GM18858 (cell line): ENCODE results near the gene TAF3.

Experiments used
- ATAC-seq: cut with Tn5 transposase; IDR thresholded peaks from one replicate; pipeline ENCODE4 v1.9.1; 2021; ENCODE audit not compliant: unreplicated experiment

TAF3 gene

DNA sequence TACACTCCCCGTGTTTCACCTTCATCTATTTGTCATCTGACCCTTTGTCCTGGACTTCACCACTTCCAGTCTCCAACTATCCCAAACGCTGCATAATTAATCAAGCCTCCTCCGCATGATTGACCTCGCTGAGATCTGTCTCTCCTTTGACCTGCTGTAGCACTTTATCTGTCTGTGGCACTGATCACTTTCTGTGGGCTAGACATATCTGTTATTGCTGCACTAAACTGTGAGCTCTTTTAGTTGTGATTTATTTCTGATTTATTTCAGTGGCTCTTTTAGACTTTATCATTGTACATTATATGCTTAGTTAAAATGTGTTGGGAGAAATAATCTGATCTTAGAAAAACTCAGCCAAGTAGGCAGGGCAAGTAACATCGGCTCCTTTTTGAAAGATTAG, 144.3 kb downstream of the TAF3 start:
- ATAC-seq, result no peak

DNA sequence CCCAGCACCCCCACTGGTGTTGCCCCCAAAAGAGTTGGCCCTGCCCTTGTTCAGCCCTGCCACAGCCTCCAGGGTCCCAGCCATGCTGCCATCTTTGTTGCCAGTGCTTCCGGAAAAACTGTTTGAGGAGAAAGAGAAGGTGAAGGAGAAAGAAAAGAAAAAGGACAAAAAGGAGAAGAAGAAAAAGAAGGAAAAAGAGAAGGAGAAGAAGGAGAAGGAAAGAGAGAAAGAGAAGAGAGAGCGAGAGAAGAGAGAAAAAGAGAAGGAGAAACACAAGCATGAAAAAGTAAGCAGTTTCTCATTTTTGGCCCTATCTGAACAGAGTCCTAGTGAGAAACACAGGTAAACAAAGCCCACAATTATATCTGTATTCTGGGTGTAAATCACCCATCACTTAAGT, 147.2 kb downstream of the TAF3 start:
- ATAC-seq, result no peak

GRCh38 chr10:7967035-7967434, 148.7 kb downstream of the TAF3 start:
- no peak for ATAC-seq

DNA sequence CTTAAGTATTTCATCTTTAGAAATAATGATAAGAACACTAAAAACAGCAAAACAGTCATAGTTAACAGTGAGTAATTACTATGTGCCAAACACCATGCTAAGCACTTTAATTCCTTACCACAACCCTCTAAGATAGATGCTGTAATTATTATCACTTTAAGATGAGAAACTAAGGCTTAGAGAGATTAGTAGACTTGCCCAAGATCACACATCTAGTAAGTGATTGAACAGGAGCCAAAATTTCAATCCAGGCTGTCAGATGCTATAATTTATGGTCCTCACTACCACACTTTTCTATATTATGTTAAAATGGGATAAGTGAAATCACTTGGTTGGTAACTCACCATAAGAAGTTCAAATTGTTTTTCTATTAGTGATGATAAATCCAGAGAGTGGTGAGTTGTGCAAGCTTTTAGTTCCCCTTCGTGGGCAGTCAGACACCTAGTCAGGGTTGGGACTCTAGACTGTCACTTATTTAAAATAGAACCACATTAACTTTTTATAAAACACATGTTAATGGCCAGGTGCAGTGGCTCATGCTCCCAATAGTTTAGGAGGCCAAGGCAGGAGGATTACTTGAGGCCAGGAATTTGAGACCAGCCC, 150.3 kb downstream of the TAF3 start:
- ATAC-seq, result no peak

DNA sequence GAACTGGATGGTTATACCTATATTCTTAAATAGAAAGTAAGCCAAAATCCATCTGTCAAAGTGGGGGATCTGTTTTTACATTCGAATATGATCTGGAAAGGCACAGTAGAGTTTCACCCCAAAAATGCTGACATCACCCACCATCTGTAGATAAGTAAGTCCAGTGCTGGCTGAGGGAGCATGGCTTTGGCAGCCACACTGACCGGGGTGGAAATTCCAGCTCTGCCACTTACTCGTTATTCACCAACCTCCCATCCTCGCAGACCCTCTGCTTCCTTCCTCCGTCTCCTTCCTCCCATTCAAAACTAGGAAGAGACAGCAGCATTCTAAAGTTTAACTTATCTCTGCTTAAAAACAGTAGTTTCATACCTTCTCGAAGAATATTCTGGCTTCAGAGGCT, 151.3 kb downstream of the TAF3 start:
- no peak for ATAC-seq

- no peak for ATAC-seq
Observed at GRCh38 chr10:7971949-7972348, 153.6 kb downstream of the TAF3 start.

DNA sequence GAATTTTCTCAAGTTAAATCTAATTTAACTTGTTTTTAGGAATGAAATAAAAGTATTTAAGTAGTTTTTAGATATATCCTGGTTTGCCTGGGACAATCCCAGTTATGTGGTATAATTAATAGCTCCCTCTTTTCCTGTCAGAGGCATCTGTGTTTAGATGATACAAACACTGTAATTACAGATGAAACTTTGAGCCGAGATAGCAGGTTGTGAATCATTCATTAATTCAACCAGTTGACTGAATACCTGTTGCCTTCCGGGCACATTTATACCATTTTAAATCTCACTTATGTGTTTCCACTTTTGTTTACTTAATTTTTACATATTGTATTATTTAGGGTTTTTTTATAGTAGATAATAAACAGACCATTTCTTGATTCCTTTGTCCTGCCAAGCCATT, 154.1 kb downstream of the TAF3 start:
- ATAC-seq, result no peak

GRCh38 chr10:7980196-7980595, 161.9 kb downstream of the TAF3 start:
- ATAC-seq, result no peak

- no peak for ATAC-seq
Observed at GRCh38 chr10:7982727-7983126, 164.4 kb downstream of the TAF3 start.

DNA sequence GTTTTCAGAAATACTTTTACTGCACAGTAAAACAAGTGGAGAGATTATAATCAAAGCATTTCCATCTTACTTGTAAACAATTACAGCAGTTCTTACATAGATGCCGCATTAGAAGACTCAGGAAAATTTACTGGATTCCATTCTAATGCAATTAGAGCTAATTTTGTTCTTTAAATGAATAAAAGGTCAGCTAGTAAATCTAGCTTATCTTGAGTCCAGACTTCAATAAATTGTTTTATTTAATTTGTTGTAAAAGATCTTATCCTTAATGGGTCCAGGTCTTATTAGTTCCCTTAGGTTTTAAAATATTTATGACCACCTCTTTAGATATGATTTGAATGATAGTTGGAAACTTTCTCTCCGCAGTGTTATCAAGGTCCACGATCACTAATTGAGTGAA, 166.0 kb downstream of the TAF3 start:
- ATAC-seq, result no peak

DNA sequence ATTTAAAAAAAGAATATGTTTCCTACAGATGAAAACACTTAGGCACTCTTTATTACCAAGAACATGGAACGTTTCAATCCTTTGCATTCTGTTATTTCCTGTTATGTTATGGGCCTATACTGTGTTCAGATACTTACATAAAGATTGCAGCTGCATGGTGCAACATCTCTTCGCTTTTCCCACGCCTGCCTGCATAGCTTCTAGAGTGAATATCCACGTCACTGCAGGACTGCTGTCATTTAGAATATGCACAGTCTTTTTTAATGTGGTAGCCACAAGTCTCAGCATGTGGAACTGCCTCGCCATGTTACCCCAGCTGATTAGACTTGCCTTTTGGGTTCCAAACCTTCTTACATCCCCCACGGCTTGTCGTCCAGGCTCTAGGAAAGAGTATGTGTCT, 166.6 kb downstream of the TAF3 start:
- no peak for ATAC-seq

- no peak for ATAC-seq
Observed at GRCh38 chr10:7986851-7987250, 168.5 kb downstream of the TAF3 start.

DNA sequence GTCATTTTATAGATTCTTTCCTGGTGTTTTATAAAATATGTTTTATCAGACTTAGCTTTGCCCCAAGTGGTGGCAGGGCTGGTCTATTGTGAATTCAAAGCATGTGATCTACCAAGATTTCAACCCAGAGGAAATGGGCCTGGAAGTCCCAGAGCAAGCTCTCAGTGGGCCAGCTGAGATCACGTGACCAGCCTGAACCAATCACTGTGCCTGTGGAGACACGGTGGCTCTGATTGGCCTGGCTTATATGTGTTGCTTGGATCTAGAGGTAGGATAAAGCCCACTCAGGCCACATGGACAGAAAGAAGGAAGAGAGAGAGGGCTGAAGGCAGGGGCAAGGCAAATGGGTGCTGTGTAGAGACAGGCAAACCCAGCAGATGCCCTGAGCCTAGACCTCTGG, 170.7 kb downstream of the TAF3 start:
- no peak for ATAC-seq

DNA sequence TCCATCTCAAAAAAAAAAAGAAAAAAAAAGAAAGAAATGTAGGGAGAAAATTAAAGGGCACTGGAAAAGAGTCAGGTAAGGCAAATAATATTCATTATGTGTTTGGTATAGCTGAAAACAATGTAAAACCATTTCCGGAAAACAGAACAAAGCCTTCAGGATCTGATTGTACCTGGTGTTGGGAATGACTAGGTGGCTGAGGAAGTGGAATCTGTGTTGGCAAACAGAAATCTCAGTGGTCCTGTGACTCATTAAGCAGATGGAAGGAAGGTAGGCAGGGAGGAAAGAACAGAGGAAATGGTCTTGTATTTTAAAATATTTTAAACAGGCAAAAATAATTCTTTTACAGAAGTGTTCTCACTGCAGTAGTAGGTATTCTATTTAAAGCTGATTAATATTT, 180.5 kb downstream of the TAF3 start:
- no peak for ATAC-seq

DNA sequence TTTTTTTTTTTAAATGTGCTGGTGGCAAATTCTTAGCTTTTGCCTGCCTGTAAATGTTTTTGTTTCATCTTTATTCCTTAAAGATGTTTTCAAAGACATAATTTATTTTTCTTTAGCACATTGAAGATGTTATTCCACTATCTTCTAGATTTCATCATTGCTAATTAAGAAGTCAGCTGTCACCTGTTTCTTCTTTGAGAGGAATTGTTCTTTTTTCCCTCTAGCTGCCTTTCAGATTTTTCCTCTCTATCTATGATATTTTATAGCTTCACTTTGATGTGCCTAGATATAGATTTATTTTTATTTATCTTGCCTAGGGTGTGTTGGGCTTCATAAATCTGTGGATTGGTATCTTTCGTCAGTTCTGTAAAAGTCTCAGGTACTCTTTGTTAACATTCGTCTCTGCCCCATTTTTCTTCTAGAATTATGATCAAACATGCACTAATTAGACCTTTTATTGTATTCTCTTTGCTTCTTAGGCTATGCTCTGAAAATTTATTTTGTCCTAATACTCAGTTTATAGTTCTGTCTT, 186.2 kb downstream of the TAF3 start:
- ATAC-seq, result no peak

DNA sequence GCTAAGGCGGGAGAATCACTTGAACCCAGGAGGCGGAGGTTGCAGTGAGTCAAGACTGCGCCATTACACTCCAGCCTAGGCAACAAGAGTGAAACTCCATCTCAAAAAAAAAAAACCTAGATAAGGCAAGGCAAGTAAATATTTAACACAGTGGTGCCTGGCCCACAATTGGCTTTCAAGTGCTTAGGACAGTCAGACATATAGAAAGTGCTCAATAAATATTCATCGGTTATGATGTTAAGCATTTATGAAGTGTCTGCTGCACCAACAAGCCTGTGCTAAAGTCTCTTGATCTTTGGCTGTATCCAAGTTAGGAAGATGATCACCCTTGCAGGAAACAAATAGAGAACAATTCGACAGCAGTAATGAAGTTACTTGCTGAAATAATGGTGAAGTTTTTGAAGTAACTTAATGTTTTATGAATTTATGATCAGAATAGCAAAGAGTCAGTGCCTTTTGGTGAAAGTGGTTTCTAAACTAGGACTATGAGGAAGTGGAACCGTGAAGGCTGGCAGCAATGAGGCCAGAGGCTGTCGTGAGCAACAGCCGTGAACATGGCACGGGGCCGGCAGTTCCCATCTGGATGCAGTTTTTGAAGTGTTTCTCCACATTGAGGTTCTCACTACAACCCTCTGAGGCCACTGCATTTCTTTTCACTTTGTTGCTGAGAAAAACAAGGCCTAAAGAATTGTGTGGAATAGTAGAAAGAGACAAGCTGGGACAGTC, 188.1 kb downstream of the TAF3 start:
- ATAC-seq, result no peak

GRCh38 chr10:8009031-8009430, 190.7 kb downstream of the TAF3 start:
- no peak for ATAC-seq

DNA sequence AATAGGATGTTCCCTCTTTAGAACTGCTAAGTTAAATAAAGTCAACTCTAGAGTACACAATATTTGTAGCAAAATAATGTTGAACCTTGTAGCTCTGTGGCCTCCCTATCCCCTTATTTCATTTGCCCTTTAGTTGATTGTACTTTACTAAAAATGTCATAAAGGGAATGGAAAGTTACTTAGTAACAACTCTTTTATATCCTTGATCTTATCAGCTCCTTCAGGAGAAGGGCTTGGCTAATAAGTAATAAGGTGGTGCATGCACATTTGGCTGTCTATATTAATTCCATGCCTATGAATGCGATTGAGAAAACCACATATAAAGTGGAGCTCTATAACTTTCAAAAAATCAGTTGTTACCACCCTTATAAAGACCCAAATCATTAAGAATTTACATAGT, 194.7 kb downstream of the TAF3 start:
- no peak for ATAC-seq

GRCh38 chr10:8013619-8014018, 195.3 kb downstream of the TAF3 start:
- ATAC-seq, result no peak

- no peak for ATAC-seq
Observed at GRCh38 chr10:8014649-8015048, 196.3 kb downstream of the TAF3 start.

GRCh38 chr10:8017277-8017676, 199.0 kb downstream of the TAF3 start:
- ATAC-seq, result no peak

DNA sequence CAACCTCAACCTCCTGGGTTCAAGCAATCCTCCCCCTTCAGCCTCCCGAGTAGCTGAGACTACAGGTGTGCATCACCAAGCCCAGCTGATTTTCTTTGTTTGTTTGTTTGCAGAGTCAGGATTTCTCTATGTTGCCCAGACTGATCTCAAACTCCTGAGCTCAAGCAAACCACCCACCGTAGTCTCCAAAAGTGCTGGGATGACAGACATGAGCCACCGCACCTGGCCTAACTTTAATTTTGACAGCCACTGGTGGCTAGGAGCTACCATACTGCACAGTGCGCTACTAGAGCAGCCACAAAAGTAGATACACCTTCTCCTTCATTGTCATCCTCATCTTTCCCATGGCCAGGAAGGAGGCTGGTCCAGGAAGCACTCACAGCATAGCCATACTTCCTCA, 205.0 kb downstream of the TAF3 start:
- ATAC-seq, result no peak

- ATAC-seq, result no peak
Observed at GRCh38 chr10:8023851-8024250, 205.5 kb downstream of the TAF3 start.
